Measurements from ENCODE around the gene WDR4. TPM values are rescaled to one million over a fixed set of nuclear protein-coding genes. Genes with fewer than 3 reads are reported as not detected.
"Not testable (repeated sequence)": the region's sequence is repeated elsewhere in the genome, so short reads cannot be mapped to it uniquely, and the experiment has no call there.

WDR4 gene
- total RNA-seq, 1 experiment from 2014 or later: 29.9 TPM

DNA sequence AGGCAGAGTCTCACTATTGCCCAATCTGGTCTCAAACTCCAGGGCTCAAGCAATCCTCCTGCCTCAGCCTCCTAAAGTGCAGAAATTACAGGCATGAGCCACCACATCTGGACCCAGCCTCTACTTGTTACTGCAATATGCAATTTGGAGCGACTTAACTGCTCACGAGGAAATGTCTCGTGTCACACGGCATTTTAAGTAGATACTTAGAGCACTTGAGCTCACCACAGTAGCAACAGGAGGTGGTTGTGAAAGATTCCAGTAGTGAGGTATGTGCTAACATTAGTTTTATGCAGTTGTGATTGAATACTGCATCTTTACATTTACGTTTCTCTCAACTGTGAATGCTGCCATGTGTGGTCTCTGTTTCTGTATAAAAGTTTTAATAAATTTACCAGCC, 8.0 kb upstream of the WDR4 start:
- TF ChIP-seq, protein P1, sequence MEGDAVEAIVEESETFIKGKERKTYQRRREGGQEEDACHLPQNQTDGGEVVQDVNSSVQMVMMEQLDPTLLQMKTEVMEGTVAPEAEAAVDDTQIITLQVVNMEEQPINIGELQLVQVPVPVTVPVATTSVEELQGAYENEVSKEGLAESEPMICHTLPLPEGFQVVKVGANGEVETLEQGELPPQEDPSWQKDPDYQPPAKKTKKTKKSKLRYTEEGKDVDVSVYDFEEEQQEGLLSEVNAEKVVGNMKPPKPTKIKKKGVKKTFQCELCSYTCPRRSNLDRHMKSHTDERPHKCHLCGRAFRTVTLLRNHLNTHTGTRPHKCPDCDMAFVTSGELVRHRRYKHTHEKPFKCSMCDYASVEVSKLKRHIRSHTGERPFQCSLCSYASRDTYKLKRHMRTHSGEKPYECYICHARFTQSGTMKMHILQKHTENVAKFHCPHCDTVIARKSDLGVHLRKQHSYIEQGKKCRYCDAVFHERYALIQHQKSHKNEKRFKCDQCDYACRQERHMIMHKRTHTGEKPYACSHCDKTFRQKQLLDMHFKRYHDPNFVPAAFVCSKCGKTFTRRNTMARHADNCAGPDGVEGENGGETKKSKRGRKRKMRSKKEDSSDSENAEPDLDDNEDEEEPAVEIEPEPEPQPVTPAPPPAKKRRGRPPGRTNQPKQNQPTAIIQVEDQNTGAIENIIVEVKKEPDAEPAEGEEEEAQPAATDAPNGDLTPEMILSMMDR (IDR thresholded peaks at IDR 0.05; ENCODE audit: unreplicated experiment): no peak
- peaks cover 2% of the 10 kb centered on the region for H3K36me3 Mint-ChIP-seq (ENCODE audit: insufficient read depth, unreplicated experiment)
- no TSS peak for BruUV-seq (replicated peaks)
- peaks cover 2% of the 10 kb centered on the region for H3K4me1 Mint-ChIP-seq (ENCODE audit: low read depth, unreplicated experiment)
- H3K9me3 Mint-ChIP-seq (ENCODE audit: low read depth, unreplicated experiment): no peaks in the 10 kb centered on the region
- H3K27me3 Mint-ChIP-seq (ENCODE audit: unreplicated experiment): no peaks in the 10 kb centered on the region
- H3K27ac Mint-ChIP-seq (ENCODE audit: unreplicated experiment): no peak overlapping the region
- CTCF ChIA-PET: no interaction called here
- intact Hi-C loops (cut with micrococcal nuclease; ENCODE audit: unreplicated experiment): no loop called here
- no peak overlapping the region for H3K4me3 Mint-ChIP-seq (ENCODE audit: low read depth, unreplicated experiment)
- DNase-seq: no peak

DNA sequence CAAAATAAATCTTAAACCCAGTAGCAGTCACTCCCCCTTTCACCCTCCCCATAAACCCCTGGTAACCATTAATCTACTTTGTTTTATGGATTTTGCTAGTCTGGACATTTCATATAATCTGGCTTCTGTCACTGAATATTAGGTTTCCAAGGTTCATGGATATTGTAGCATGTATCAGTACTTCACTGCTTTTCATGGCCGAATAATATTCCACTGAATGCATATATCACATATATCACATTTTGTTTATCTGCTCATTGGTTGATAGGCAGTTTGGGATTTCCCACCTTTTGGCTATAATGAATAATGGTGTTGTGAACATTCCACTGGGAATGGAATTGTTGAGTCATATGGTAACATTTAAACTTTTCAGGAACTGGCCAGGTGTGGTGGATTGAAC, 4.6 kb upstream of the WDR4 start:
- H3K36me3 Mint-ChIP-seq (ENCODE audit: insufficient read depth, unreplicated experiment): peaks cover 26% of the 10 kb centered on the region
- intact Hi-C loops (cut with micrococcal nuclease; ENCODE audit: unreplicated experiment): no loop called here
- no peak overlapping the region for H3K27ac Mint-ChIP-seq (ENCODE audit: unreplicated experiment)
- CTCF ChIA-PET: no interaction called here
- H3K4me3 Mint-ChIP-seq (ENCODE audit: low read depth, unreplicated experiment): no peak overlapping the region
- DNase-seq: no peak
- no peaks in the 10 kb centered on the region for H3K4me1 Mint-ChIP-seq (ENCODE audit: low read depth, unreplicated experiment)
- H3K27me3 Mint-ChIP-seq (ENCODE audit: unreplicated experiment): no peaks in the 10 kb centered on the region
- no peaks in the 10 kb centered on the region for H3K9me3 Mint-ChIP-seq (ENCODE audit: low read depth, unreplicated experiment)
- TF ChIP-seq, protein P1 (IDR thresholded peaks at IDR 0.05; ENCODE audit: unreplicated experiment): no peak
- no TSS peak for BruUV-seq (replicated peaks)

DNA sequence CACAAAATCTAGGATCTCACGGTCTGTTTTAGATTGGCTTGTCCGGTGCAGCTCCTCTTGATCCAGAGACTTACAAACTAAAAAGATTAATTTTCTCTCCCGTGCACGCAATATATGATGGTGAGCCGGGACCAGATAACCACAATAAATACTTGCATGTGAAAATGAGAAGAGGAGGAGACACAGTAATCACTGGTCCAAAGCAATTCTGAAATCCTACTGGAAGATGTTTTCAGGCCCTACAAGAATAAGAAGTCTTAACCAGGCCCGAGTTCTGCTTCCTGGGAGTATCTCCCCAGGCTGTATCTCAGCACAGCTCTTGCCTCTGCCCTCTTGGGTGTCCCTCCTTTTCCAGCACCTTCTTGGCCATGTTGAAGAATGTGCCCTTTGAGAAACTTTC, 1.0 kb upstream of the WDR4 start:
- DNase-seq: no peak
- Mint-ChIP-seq H3K4me1 (ENCODE audit: low read depth, unreplicated experiment) (no peaks in the 10 kb centered on the region), H3K4me3 (ENCODE audit: low read depth, unreplicated experiment) (peak overlapping the region; percentile 85)

DNA sequence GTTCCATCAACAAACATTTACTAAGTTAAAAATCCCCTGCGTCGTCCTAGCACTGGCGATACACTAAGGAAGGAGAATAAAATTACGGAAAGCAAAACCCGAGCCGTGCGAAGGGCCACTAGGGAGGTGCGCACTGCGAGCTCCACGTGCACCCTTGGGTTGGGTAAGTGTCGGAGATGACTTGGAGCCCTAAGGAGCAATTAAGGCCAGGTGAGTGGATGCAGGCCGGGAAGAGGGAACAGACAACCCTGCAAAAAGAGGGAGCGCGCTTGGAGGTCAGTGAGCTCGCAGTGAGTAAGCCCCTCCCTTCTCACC, 704 bp downstream of the WDR4 start:
- Mint-ChIP-seq H3K27ac (ENCODE audit: unreplicated experiment) (peak overlapping the region; percentile 63), H3K36me3 (ENCODE audit: insufficient read depth, unreplicated experiment) (peaks cover 57% of the 10 kb centered on the region), H3K9me3 (ENCODE audit: low read depth, unreplicated experiment) (no peaks in the 10 kb centered on the region), H3K27me3 (ENCODE audit: unreplicated experiment) (no peaks in the 10 kb centered on the region), H3K4me1 (ENCODE audit: low read depth, unreplicated experiment) (no peaks in the 10 kb centered on the region), H3K4me3 (ENCODE audit: low read depth, unreplicated experiment) (peak overlapping the region; percentile 85)
- CTCF ChIA-PET: interaction anchor here (1.1 kb wide), 1 partner anchor 286 kb away, joined by 3 read pairs; no protein-coding TSS in a partner anchor
- BruUV-seq (replicated peaks): no TSS peak
- no peak for DNase-seq
- intact Hi-C loops (cut with micrococcal nuclease; ENCODE audit: unreplicated experiment): no loop called here
- TF ChIP-seq, protein P1 (IDR thresholded peaks at IDR 0.05; ENCODE audit: unreplicated experiment): no peak

More for the DNA sequence above, 1.0 kb upstream of the WDR4 start:
- no peaks in the 10 kb centered on the region for H3K27me3 Mint-ChIP-seq (ENCODE audit: unreplicated experiment)
- intact Hi-C loops (cut with micrococcal nuclease; ENCODE audit: unreplicated experiment): no loop called here
- BruUV-seq (replicated peaks): TSS peak; percentile 71
- no peaks in the 10 kb centered on the region for H3K9me3 Mint-ChIP-seq (ENCODE audit: low read depth, unreplicated experiment)
- H3K36me3 Mint-ChIP-seq (ENCODE audit: insufficient read depth, unreplicated experiment): peaks cover 46% of the 10 kb centered on the region
- CTCF ChIA-PET: no interaction called here
- TF ChIP-seq, protein P1 (IDR thresholded peaks at IDR 0.05; ENCODE audit: unreplicated experiment): no peak
- H3K27ac Mint-ChIP-seq (ENCODE audit: unreplicated experiment): peak overlapping the region; percentile 63

DNA sequence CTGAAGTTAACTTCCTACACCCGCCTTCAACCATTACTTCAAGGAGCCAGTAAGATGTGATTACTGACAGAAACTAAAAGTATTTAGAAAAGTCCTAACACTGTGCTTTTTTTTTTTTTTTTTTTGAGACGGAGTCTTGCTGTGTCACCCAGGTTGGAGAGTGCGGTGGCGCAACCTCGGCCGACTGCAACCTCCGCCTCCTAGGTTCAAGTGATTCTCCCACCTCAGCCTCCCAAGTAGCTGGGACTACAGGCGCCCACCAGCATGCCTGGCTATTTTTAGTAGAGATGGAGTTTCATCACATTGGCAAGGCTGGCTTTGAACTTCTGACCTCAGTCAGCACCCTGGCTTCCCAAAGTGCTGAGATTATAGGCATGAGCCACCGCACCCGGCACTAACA, 3.5 kb downstream of the WDR4 start:
- BruUV-seq (replicated peaks); H3K27ac Mint-ChIP-seq (ENCODE audit: unreplicated experiment); intact Hi-C loops (cut with micrococcal nuclease; ENCODE audit: unreplicated experiment); DNase-seq; H3K9me3 Mint-ChIP-seq (ENCODE audit: low read depth, unreplicated experiment); H3K4me1 Mint-ChIP-seq (ENCODE audit: low read depth, unreplicated experiment); H3K27me3 Mint-ChIP-seq (ENCODE audit: unreplicated experiment); H3K4me3 Mint-ChIP-seq (ENCODE audit: low read depth, unreplicated experiment); CTCF ChIA-PET: not testable (repeated sequence)
- peaks cover 57% of the 10 kb centered on the region for H3K36me3 Mint-ChIP-seq (ENCODE audit: insufficient read depth, unreplicated experiment)

All from Calu3 (cell line).